HG02642 (cell line): ENCODE data around the gene SPINK8.
"Not testable (repeated sequence)": the region's sequence is repeated elsewhere in the genome, so short reads cannot be mapped to it uniquely, and the experiment has no call there.

Experiments
- ATAC-seq: cut with Tn5 transposase; IDR thresholded peaks from one replicate; pipeline ENCODE4 v1.9.1; 2021; ENCODE audit warnings: mild to moderate bottlenecking; ENCODE audit not compliant: unreplicated experiment, poor library complexity

SPINK8 gene

GRCh38 chr3:48331706-48332435 lies 1.6 kb downstream of the SPINK8 start:
- ATAC-seq = not testable (repeated sequence)

- no peak for ATAC-seq
Measured at GRCh38 chr3:48320996-48321395, 12.5 kb downstream of the SPINK8 start.

GRCh38 chr3:48318713-48319468 lies 14.6 kb downstream of the SPINK8 start:
- no peak for ATAC-seq

GRCh38 chr3:48314542-48314941 lies 18.9 kb downstream of the SPINK8 start:
- no peak for ATAC-seq

GRCh38 chr3:48306860-48307530 lies 26.5 kb downstream of the SPINK8 start:
- no peak for ATAC-seq

GRCh38 chr3:48306290-48306689 lies 27.2 kb downstream of the SPINK8 start:
- ATAC-seq = no peak

GRCh38 chr3:48305396-48305795 lies 28.1 kb downstream of the SPINK8 start:
- ATAC-seq = no peak

GRCh38 chr3:48303021-48303420 lies 30.4 kb downstream of the SPINK8 start:
- ATAC-seq = no peak

- peak; percentile 12 for ATAC-seq
Measured at GRCh38 chr3:48301800-48302166, 31.7 kb downstream of the SPINK8 start.

GRCh38 chr3:48301020-48301799 lies 32.3 kb downstream of the SPINK8 start, which contains the start of gene NME6:
NME6 (minus strand) TSS chr3:48301367.
- peak; percentile 78 for ATAC-seq

GRCh38 chr3:48299746-48300712 lies 33.4 kb downstream of the SPINK8 start:
- peak; percentile 34 for ATAC-seq

- no peak for ATAC-seq
Measured at GRCh38 chr3:48297111-48297810, 36.2 kb downstream of the SPINK8 start.

GRCh38 chr3:48296699-48297098 lies 36.8 kb downstream of the SPINK8 start:
- ATAC-seq = no peak

- ATAC-seq = no peak
Measured at GRCh38 chr3:48294611-48295263, 38.7 kb downstream of the SPINK8 start.

- no peak for ATAC-seq
Measured at GRCh38 chr3:48289659-48290058, 43.8 kb downstream of the SPINK8 start.

GRCh38 chr3:48287034-48287433 lies 46.4 kb downstream of the SPINK8 start:
- no peak for ATAC-seq

- ATAC-seq = no peak
Measured at GRCh38 chr3:48286308-48286707, 47.2 kb downstream of the SPINK8 start.

- ATAC-seq = no peak
Measured at GRCh38 chr3:48285675-48286074, 47.8 kb downstream of the SPINK8 start.
